Large intestine (tissue), 12 donors: ENCODE results near the gene RHOXF2B. TPM values are rescaled to one million over a fixed set of nuclear protein-coding genes. Genes with fewer than 3 reads are reported as not detected.
"Not testable (repeated sequence)": the region's sequence is repeated elsewhere in the genome, so short reads cannot be mapped to it uniquely, and the experiment has no call there.

Experiments used
- DNase-seq, 2 donors: peaks; one replicate each; pipeline versions ENCODE4 v3.0.0 to v3.0.0-alpha.2; 2013
- H3K27ac ChIP-seq: one replicate; pipeline ENCODE4 v1.5.1; 2013; ENCODE audit warnings: low read length
- H3K27me3 ChIP-seq: 2 replicates; pipeline ENCODE4 v1.6.1; 2013; ENCODE audit warnings: low read length; ENCODE audit not compliant: control insufficient read depth, insufficient read depth
- H3K36me3 ChIP-seq: 2 replicates; pipeline ENCODE4 v1.6.1; 2013; ENCODE audit warnings: low read length; ENCODE audit not compliant: control insufficient read depth, insufficient read depth
- H3K4me1 ChIP-seq: one replicate; pipeline ENCODE4 v1.6.1; 2013; ENCODE audit warnings: low read length; ENCODE audit not compliant: control insufficient read depth, insufficient read depth
- H3K4me3 ChIP-seq: one replicate; pipeline ENCODE4 v1.5.1; 2013; ENCODE audit warnings: low read length
- H3K9me3 ChIP-seq: one replicate; pipeline ENCODE4 v1.6.1; 2013; ENCODE audit warnings: mild to moderate bottlenecking, low read depth, low read length, moderate library complexity; ENCODE audit not compliant: control insufficient read depth
- WGBS: methylation state at CpG from one replicate; pipeline ENCODE4 v1.1.5; 2013; ENCODE audit warnings: low lambda C conversion rate; ENCODE audit not compliant: insufficient coverage; 5-methylcytosine and 5-hydroxymethylcytosine counted together
- long read RNA-seq, 11 donors: transcript quantifications; one replicate each; lab custom pipeline, GENCODE V29; 2026
- polyA plus RNA-seq: library from polyadenylated mRNA; unstranded; fragments of 120-200 nt; gene quantifications from one replicate; pipeline ENCODE4 v1.2.1, GENCODE V29; 2013

Gene RHOXF2B
- polyA plus RNA-seq = 0.07 TPM
- long read RNA-seq, donor 1 = 0 reads
- long read RNA-seq, donor 2 = 0 reads
- long read RNA-seq, donor 3 = 0 reads
- long read RNA-seq, donor 4 = 0 reads
- long read RNA-seq, donor 5 = 0 reads
- long read RNA-seq, donor 6 = 0 reads
- long read RNA-seq, donor 7 = 0 reads
- long read RNA-seq, donor 8 = 0 reads
- long read RNA-seq, donor 9 = 0 reads
- long read RNA-seq, donor 10 = 0 reads
- long read RNA-seq, donor 11 = 0 reads

- not testable (repeated sequence) for H3K9me3 ChIP-seq, H3K4me3 ChIP-seq, DNase-seq, H3K4me1 ChIP-seq, H3K27ac ChIP-seq, H3K36me3 ChIP-seq, H3K27me3 ChIP-seq
- no CpG with 5 or more reads among the region's 15 CpGs for WGBS
These were observed at the start of gene RHOXF2B for GRCh38 chrX:120077590-120077989. TSS of gene RHOXF2B (minus strand) at chrX:120077690. CDS start at chrX:120077552, 138 bp downstream.

GRCh38 chrX:120125444-120125843 lies 48.0 kb upstream of the RHOXF2B start:
- WGBS = no CpG with 5 or more reads among the region's 3 CpGs
- H3K4me3 ChIP-seq = no peak overlapping the region
- no peak overlapping the region for H3K27ac ChIP-seq

GRCh38 chrX:120120223-120120622 lies 42.7 kb upstream of the RHOXF2B start:
- no CpG with 5 or more reads among the region's 12 CpGs for WGBS
- no peaks in the 10 kb centered on the region for H3K4me1 ChIP-seq
- no peak for DNase-seq
- peaks cover 4% of the 10 kb centered on the region for H3K9me3 ChIP-seq
- no peaks in the 10 kb centered on the region for H3K36me3 ChIP-seq
- no peak overlapping the region for H3K4me3 ChIP-seq
- H3K27me3 ChIP-seq = no peaks in the 10 kb centered on the region
- no peak overlapping the region for H3K27ac ChIP-seq

More at GRCh38 chrX:120125444-120125843, 48.0 kb upstream of the RHOXF2B start:
- H3K4me1 ChIP-seq = no peaks in the 10 kb centered on the region
- H3K27me3 ChIP-seq = no peaks in the 10 kb centered on the region
- DNase-seq = no peak
- no peaks in the 10 kb centered on the region for H3K36me3 ChIP-seq
- no peaks in the 10 kb centered on the region for H3K9me3 ChIP-seq

GRCh38 chrX:120115438-120115963 lies 38.0 kb upstream of the RHOXF2B start, which contains the start of gene RHOXF1:
TSS of gene RHOXF1 (minus strand) at chrX:120115913. CDS start at chrX:120115862, 51 bp downstream.
- H3K9me3 ChIP-seq = peaks cover 4% of the 10 kb centered on the region
- H3K27me3 ChIP-seq = no peaks in the 10 kb centered on the region
- no CpG with 5 or more reads among the region's 35 CpGs for WGBS

GRCh38 chrX:120111611-120112010 lies 34.1 kb upstream of the RHOXF2B start:
- H3K36me3 ChIP-seq = no peaks in the 10 kb centered on the region
- DNase-seq = no peak
- no peak overlapping the region for H3K4me3 ChIP-seq
- peaks cover 4% of the 10 kb centered on the region for H3K9me3 ChIP-seq
- H3K4me1 ChIP-seq = no peaks in the 10 kb centered on the region
- H3K27me3 ChIP-seq = no peaks in the 10 kb centered on the region
- no peak overlapping the region for H3K27ac ChIP-seq

More at GRCh38 chrX:120115438-120115963, 38.0 kb upstream of the RHOXF2B start, which contains the start of gene RHOXF1:
- Histone ChIP-seq H3K4me1 (no peaks in the 10 kb centered on the region), H3K4me3 (no peak within 1 kb of the TSS), H3K27ac (no peak within 1 kb of the TSS), H3K36me3 (no peaks in the 10 kb centered on the region)
- no peak for DNase-seq

GRCh38 chrX:120109378-120109777 lies 31.9 kb upstream of the RHOXF2B start:
- no peaks in the 10 kb centered on the region for H3K36me3 ChIP-seq
- no peaks in the 10 kb centered on the region for H3K9me3 ChIP-seq
- no CpG with 5 or more reads among the region's 1 CpG for WGBS
- no peaks in the 10 kb centered on the region for H3K27me3 ChIP-seq
- no peak overlapping the region for H3K4me3 ChIP-seq
- H3K4me1 ChIP-seq = no peaks in the 10 kb centered on the region
- no peak overlapping the region for H3K27ac ChIP-seq
- DNase-seq = no peak

- WGBS = no CpG with 5 or more reads among the region's 2 CpGs
- DNase-seq, H3K4me1 ChIP-seq, H3K27me3 ChIP-seq, H3K4me3 ChIP-seq, H3K27ac ChIP-seq, H3K36me3 ChIP-seq, H3K9me3 ChIP-seq: not testable (repeated sequence)
These were observed 27.2 kb upstream of the RHOXF2B start for GRCh38 chrX:120104707-120105106.

- H3K9me3 ChIP-seq, H3K4me3 ChIP-seq, H3K36me3 ChIP-seq, H3K27ac ChIP-seq, DNase-seq, H3K27me3 ChIP-seq, H3K4me1 ChIP-seq: not testable (repeated sequence)
- WGBS = no CpG with 5 or more reads among the region's 2 CpGs
These were observed 23.6 kb upstream of the RHOXF2B start for GRCh38 chrX:120101057-120101456.

GRCh38 chrX:120090208-120090607 lies 12.7 kb upstream of the RHOXF2B start:
- DNase-seq = no peak
- no peaks in the 10 kb centered on the region for H3K36me3 ChIP-seq
- no peaks in the 10 kb centered on the region for H3K4me1 ChIP-seq
- H3K27me3 ChIP-seq = no peaks in the 10 kb centered on the region
- WGBS = no CpG with 5 or more reads among the region's 2 CpGs
- H3K4me3 ChIP-seq = no peak overlapping the region
- no peak overlapping the region for H3K27ac ChIP-seq
- no peaks in the 10 kb centered on the region for H3K9me3 ChIP-seq

GRCh38 chrX:120087289-120088017 lies 10.0 kb upstream of the RHOXF2B start:
- Histone ChIP-seq H3K4me1 (no peaks in the 10 kb centered on the region), H3K4me3 (no peak overlapping the region), H3K27me3 (no peaks in the 10 kb centered on the region), H3K36me3 (no peaks in the 10 kb centered on the region), H3K27ac (no peak overlapping the region), H3K9me3 (no peaks in the 10 kb centered on the region)
- 90% methylated on average over 2 of the region's 10 CpGs for WGBS
- no peak for DNase-seq
